HG03135 (cell line): Measurements from ENCODE around the gene CDH23.

Source experiments
- ATAC-seq: cut with Tn5 transposase; IDR thresholded peaks from one replicate; pipeline ENCODE4 v1.9.1; 2021; ENCODE audit warnings: mild to moderate bottlenecking, moderate library complexity; ENCODE audit not compliant: unreplicated experiment

The CDH23 gene

GRCh38 chr10:71671994-71672946, 275.6 kb downstream of the CDH23 start:
- no peak for ATAC-seq

- no peak for ATAC-seq
Observed at GRCh38 chr10:71675295-71675970, 278.7 kb downstream of the CDH23 start.

GRCh38 chr10:71677261-71677660, 280.5 kb downstream of the CDH23 start:
- ATAC-seq: no peak

GRCh38 chr10:71678057-71678805, 281.5 kb downstream of the CDH23 start:
- ATAC-seq: no peak

- ATAC-seq: no peak
Observed at GRCh38 chr10:71679425-71679824, 282.7 kb downstream of the CDH23 start.

GRCh38 chr10:71681977-71682376, 285.3 kb downstream of the CDH23 start:
- no peak for ATAC-seq

DNA sequence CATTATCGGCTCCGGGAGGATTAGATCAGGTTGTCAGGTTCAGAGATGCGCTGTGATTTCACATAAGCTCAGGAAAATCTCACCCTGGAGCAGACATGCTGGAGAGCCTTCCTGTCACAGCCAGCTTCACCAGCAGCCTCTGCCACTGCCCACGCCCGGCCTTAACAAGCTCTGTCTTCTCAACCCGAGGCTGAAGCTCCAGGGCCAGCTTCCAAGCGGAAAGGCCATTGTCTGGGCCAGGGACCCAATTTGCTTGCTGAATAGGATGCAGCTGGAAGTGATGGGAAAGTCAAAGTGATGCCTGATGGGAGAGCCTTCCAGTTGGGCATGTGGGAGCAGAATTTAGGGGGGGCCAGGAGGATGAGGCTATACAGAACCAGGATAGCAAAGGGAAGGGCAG, 286.6 kb downstream of the CDH23 start:
- ATAC-seq: no peak

DNA sequence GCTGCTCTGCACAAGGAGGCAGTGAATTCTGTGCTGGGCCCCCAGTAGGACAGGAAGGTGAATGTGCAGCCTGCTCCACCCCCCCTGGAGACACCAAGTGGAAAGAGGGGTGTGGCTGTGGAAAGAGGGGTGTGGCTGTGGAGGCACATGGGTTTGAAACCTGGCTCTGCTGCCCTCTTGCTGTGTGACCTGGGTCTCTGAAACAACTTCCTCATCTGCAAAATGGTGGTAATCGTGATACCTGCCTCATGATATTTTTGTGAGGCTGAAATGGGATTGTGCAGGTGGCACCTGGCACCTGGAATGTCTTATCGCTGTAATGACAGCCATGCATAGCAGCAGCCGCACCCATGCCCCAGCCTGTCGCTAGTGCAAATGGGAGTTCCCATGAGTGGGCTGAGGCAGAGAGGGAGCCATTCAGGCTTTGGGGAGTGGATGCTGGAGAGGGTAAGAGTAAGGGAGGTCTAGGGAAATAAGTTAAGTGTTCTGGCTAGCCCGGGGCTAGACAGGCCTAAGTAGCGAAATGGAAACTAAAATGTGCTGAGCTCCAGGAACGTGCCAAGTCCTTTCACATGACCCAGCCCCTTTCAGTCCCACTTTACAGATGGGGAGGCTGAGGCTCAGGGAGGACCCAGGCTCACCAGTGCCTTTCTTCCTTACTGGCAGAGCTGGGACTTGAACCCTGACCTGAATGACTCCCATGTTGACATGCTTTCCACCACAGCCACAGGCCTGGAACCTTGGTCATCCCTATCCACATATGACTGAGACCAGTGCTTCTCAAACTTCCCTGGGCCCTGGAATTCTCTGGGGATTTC, 287.8 kb downstream of the CDH23 start:
- ATAC-seq: no peak

DNA sequence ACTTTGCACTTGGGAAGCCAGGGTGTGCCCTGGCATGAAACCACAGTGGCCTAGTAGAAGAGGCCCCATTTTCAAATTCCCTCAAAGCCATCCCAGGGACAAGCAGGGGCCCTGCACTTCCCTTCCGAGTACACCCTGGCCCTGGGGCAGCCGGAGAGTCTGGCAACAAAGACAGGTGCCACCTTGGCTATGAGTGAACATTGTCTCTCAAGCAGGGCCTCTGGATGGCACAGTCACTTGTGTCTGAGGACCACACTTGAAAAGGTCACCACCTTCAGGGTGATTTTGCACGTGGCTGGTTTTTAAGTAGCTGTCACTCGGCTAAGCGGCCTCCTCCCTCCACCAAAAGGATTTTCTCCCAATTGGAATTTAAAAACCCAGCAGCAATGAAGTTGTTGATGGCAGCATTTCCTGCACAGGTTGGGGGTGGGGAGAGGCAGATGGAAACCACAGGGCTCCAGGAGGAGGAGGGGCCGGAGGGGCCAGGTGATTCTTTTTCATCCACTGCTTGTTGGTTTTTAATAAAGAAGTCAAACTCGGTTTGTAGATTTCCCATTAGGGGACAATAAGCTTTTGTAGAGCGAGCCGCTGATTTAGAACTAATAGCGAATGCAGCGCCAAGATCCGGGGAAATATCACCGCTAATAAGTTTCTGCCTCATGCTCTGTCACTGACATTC, 289.0 kb downstream of the CDH23 start:
- ATAC-seq: no peak

GRCh38 chr10:71687077-71687476, 290.4 kb downstream of the CDH23 start:
- no peak for ATAC-seq

DNA sequence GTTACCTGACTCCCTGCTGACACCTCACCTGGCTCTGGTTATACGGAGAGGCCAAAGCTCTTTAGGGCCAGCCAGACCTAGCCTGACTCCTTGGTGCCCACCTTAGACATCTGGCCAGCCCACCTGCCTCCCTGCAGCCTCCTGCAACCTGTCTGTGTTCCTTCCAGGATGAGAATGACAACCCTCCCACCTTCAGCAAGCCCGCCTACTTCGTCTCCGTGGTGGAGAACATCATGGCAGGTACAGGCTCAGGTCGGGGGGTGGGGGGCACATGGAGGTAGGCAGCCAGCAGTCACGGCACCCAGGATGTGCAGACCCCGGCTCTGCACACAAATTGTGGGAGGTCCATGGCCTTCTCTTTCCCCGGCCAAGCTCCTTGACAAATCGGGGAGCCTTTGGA, 290.8 kb downstream of the CDH23 start:
- no peak for ATAC-seq

DNA sequence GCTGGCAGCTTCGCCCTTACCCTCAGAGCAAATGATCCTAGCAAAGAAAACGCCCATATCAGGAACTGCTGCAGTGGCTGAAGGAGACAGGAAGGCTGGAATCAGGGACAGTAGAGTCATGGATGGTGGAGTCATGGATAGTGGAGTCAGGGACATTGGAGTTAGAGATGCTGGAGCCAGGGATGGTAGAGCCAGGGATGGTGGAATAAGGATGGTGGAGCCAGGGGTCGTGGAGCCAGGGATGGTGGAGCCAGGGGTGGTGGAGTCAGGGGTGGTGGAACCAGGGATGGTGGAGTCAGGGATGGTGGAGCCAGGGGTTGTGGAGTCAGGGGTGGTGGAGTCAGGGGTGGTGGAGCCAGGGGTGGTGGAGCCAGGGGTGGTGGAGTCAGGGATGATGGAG, 291.5 kb downstream of the CDH23 start:
- no peak for ATAC-seq

GRCh38 chr10:71690094-71690720, 293.5 kb downstream of the CDH23 start:
- ATAC-seq: no peak

GRCh38 chr10:71691405-71691804, 294.7 kb downstream of the CDH23 start:
- ATAC-seq: no peak

DNA sequence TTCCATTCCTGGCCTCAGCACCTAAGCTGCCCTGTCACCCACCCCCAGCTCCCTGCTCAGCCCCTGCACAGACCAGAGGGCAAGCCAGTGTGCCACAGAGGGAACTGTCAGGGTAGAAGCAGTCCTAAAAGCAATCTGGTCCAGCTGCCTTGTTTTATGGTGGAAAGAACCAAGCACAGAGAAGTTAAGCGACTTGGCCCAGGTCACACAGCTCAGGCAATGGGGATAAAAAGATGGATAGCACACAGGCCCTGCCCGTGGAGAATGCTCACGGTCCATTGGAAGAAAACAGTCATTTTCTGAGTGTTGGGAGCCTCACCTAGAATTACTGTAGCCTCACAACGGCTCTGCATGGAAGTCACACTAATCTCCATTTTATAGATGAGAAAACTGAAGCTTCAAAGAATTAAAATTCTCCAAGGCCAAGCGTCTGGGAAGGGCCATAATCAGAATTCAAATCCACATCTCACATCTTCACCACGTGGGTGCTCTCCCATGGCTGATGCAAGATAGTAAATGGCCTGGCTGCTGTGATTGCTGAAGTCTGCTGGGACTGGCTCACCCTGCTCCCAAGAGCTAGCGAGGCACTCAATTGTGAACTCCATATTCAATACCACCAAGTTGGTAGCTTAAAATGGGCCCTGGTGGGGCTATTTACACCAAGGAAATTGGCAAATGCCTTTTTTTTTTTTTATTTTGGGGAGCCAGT, 296.0 kb downstream of the CDH23 start:
- no peak for ATAC-seq

DNA sequence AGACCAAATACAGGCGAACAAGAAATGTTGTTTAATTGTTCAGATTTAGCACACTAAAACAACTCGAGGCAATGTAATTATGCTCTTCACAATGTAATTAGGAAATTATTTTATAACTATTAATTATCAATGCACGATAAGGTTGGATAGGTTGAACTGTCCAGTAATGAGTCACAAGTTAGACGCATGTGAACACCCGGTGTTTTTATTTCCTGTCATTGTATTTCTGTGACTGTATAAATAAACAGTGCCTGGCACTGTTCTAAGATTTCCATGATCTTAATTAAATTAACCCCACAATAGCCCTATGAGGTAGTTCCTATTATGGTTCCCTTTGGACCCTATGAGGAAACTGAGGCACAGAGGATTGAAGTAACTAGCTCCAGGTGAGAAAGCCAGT, 296.7 kb downstream of the CDH23 start:
- ATAC-seq: no peak

- ATAC-seq: no peak
Observed at GRCh38 chr10:71694039-71694501, 297.4 kb downstream of the CDH23 start.

- ATAC-seq: peak; percentile 79
Observed at GRCh38 chr10:71694567-71694968, 297.8 kb downstream of the CDH23 start.
